Stimulated activated CD4-positive, alpha-beta T cell treated with anti-CD3 and anti-CD28 coated beads, Interleukin-2, amount 100 ng/mL, for 4 hours (primary cell): ENCODE data around the gene LRFN2.

Source experiments
- DNase-seq: peaks from one replicate; pipeline ENCODE4 v3.0.0-alpha.2; 2020; ENCODE audit warnings: low read depth

Gene LRFN2

DNA sequence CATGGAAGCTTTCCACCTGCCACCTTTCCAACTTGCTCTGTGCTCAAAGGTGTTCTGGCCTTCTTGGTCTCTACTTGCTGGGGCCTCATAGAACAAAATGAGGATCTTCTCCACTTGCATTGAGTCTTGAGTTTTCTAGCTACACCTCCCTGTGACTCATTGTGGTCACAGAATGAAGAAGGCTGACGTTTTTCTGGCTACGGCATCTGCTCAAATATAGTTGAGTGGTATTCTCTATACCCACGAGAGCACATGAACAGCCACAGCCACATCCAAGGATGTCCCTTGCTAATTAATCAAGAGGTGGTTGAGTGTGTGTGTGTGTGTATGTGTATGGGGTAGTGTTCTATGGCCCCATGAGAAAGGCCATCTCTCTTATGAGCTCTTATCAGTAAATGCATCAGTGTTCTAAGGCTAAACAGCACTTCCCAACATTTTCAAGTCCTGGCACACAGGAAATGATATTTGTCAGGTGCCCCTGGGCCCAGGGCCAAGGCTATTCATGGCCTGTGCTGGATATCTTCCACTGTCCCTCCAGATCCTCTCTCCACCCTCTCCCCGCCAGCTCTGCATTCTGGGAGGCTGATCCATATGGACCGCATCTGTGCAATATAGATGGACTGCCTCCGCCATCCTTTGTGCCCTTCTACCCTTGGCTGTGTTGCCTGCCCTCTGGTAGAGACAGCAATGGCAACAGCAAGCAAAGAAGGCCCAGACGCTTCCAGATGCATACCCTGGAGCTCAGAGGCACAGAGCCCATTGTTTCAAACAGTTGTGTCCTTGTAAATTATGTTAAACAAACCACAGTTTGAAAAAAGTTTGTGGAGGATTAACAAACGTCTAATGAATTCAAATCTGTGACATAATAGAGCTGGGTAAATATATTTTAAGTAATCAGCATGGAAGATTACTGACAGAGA is 150.2 kb downstream of the LRFN2 start:
- no peak for DNase-seq

DNA sequence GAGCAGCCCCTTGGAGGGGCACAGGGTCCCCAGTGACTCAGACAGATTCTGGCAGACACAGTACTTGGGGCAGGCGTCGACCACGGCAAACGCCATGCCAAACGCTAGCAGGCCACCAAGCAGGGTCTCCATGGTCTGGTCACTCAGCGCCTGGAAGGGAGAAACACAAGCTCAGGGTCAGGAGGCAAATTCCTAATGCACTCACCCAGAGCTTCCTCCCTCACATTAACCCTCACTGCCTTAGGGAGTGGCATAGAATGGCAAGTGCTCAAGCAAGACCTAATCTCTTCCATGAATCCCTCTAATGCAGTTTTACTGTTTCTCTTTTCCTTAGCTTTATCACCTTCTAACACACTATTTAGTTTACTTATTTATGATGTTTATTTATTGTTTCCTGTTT is 154.2 kb downstream of the LRFN2 start:
- DNase-seq, result no peak

DNA sequence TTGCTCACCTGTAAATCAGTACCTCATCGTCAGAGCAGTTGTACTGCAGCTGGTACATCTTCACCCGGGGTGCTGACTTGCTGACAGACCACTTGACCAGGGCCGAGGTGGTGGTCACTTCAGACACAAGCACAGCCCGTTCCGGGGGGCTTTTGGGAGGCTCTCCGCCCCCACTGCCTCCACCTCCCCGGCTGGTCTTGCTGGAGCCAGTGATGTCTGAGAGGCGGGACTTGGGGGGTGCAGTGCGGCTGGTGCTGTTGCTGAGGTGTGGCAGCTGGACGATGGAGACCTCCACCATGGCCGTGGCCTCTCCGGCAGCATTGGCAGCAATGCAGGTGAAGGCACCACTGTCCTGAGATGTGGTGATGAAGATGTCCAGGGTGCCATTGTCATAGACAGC is 155.5 kb downstream of the LRFN2 start:
- no peak for DNase-seq

DNA sequence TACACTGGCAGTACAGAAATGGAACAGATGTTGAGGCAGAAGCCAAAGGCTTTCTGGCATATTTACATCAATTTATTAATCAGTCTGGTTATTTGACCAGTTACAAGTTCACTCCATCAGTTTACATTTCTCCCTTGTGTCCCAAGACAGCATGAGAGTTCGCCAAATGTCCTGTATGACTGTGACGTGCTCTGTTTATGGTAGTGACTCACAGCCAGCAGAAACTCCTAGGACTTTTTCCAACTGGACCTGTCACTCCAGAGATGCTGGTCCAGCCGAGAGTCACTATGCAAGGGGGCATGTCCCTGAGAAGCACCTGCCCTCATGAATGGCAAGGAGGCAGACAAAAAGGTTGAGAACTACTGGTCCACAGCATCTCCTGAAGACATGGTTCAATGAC is 160.0 kb downstream of the LRFN2 start:
- DNase-seq, result no peak

DNA sequence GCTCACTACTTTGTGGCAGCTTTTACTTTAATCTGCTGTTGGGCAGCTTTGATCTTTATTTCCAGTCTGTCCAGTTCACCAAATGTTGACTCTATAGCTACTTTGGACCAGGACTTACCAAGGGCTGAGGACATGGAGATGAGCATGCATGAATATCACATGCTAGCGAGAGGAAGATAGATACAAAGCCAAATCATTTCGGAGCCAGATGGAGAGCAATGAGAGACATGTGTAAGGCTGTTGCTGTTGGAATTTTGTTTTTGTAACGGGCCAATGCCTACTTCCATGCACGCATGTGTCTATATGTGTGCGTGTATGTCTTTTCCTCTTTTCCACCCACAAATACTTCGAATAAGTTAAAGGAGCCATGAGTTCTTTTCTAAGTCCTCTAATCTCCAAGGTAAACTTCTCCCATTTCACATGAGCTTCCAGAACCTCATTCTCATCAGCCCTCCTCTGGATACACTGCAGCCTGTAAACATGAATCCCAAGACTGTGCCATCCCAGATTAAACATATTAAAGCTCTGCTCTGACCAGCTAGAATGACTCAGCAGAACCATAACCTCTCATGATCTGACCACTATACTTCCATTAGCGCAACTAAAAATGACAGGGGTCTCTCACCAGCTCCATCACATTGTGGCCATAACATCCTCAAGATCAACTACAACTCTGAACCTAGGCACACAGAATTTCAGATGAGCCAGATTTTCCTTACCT is 160.7 kb downstream of the LRFN2 start:
- DNase-seq, result no peak

DNA sequence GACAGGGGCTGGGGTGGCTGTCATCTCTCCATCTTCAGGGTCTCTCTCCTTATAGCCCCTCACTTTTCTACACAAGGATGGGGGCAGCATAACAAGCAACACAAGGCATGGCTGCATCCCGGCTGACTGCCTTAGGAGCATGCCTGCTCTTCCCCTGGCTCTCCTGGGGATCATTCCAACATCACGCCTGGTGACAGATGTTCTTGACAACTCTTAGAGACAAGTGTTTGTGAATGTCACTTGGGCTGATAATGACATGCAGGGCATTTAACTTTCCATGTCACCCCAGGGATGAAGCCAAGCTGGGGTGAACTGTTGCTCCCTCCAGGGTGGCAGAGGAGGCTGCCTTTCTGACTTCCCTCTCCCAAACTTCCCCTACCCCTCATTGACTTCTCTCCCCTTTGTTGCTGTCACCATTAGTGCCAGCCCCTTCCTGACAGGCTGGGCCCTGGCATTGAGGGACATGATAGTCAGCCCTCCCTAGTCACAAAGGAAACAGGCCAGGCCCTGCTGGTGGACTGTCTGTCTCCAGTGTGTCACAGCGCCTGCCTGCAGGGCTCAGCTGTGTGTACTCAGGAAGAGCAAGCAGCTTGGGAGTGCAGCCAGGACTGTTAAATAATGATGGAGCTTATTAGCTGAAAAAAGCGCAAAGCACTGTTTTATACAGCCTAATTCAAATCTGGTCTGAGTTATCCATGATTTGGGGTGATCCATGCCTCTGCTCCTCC is 161.8 kb downstream of the LRFN2 start:
- no peak for DNase-seq

DNA sequence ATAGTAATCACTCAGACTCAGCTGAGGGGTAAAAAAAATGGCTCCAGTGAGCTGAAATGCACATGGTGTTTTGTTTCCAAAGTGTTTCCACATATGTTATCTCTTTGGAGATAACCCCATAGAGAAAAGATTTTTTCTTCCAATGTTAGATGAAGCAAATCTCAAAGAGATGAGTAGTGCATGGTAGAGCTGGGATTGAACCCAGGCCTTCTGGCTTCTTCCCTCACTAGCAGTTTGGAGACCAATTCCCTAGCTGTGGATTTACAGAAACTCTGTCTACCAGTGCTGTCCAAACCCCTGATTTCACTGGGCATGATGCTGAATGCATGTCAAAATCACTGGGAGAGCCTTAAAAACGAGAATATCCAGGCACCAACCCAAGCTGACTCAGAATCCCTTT is 165.1 kb downstream of the LRFN2 start:
- no peak for DNase-seq

DNA sequence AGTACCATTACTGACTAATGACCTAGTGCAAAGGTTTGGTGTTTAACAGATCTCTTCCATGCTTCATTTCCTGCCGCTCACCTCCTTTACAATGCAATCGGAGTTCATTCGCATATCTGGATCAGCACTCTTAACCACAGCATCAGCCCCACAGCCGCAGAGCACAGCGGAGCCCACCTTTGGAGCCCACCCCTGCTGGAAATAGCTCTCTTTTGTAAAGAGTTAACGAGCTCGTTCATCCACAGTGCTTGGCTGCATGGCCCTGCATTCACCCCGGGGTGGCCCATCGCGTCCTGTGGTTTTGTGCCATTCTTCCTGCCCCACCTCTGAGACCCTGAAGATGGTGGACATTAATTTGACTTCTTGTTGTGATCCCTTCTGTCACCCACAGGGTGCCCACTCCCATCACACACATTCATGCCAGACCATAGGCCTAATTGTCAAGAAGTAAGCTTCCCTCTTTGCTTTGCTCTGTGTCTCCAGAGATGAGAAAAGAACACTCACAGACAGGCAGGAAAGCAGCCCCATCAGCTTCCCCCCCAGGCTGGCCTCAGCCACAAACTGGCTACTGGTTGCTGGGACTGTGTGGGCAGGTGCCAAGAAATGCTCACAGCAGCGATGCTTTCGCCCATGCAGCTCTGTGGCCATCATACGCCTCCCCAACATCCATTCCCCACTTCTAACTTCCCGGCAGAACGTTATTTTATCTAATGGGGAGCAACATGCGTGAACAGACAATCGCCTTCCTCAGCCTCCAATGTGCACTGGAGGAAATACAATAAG is 167.0 kb downstream of the LRFN2 start:
- DNase-seq, result no peak

DNA sequence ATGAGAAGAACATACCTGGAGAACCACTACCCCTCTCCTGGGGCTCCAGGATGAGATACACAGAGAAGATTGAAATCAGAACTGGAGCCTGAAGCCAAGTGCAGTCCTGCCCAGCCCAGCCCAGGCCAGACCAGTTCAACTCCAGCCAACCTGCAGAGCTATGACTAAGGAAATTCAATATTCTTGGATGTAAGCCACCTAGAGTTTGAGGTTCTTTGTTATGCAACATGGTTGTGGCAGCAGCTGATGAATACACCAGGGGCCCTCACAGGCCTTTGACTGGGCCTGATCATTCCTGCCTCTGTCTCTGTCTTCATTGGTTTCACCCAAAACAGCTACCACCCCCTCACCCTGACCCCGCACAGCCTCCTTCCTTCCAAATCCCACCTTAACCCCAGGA is 167.8 kb downstream of the LRFN2 start:
- no peak for DNase-seq

DNA sequence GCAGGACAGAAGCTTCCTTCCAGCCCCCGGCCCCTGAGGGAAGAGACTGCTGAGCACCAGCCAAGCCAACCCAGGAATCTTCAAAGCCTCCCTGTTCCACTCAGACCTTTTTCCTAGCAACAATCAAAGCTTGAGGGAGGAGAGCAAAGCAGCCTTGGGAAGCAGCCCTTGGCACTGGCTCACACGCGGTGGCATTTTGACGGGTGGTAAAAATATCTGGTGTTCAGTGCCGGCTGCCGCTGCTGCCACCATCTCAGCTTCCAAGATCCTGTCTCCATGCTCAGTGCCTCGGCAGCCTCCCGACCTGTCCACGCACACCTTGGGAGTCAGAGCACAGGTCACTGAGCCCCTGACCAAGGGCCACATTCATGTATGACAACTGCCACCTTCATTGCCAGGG is 170.1 kb downstream of the LRFN2 start:
- DNase-seq, result no peak

DNA sequence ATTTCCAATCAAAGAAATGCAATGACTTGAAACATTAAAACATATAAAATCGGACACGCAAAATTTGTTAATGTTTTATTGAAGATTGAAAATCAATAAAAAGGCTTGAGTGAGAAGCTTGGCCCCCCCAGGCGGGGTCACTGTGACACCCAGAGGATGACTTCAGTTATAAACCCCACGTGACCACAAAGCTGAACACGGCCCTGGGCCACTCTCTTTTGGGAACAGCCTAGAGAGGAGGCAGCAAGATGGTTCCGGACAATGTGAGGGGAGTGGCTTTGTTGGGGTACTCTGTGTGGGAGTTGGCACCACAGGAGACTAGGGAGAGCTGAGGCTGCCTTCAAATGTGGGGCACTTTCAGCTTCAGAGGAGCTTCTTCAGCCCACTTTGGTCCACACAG is 172.5 kb downstream of the LRFN2 start:
- DNase-seq, result no peak

DNA sequence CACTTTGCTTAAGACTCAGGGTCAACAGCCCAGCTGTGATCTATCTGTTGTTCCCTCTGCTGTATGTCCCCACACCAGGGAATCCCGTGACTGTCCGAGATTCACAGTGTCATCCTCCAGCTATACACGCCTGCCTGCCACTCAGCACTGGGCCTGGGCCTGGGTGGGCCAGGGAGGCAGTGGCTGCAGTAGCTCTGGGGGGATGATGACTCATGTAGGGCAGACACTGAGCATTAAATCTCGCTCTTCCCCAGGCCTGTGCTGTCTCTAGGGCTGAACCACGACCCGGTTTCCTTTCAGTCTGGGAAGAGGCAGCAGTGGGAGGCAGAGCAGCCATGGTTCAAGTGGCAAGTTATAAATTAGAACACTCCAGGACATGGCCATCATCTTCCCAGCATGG is 173.9 kb downstream of the LRFN2 start:
- DNase-seq, result no peak

DNA sequence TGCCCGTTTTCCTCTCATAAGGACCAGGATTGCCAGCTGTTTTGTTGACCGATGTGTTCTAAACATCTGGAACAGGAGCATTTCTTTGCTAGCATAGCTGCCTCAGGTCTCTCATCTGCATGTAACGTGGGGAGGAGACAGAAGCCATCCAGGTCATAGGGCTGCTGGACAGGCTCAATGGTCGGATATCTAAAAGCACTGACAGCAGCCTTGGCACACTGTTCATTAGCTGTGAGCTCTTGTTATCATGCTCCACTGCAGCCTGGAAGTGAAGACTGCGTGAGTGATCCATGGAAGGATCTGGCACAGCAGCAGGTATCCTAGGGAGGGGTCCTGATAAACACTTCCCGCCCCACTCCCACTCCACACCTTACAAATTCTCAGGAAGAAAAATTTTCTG is 175.3 kb downstream of the LRFN2 start:
- no peak for DNase-seq

DNA sequence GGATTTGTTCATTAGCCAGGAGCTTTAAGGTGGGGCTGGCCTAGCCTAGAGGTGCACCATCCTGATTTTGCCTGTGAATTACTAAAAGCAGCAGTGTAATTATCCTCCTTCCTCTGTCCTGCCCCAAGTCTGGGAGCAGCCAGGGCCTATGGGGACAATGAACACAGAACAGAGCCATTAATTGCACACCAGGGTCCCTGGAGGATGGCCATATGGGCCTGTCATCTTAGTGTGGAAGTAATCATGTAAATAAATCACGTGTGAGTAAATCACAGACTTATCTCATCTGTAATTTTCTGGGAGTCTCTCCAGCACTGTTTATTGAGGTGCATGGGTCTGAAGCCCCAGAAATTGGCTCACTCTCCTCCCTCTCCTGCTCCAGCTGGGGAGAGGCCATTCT is 176.3 kb downstream of the LRFN2 start:
- DNase-seq, result no peak

DNA sequence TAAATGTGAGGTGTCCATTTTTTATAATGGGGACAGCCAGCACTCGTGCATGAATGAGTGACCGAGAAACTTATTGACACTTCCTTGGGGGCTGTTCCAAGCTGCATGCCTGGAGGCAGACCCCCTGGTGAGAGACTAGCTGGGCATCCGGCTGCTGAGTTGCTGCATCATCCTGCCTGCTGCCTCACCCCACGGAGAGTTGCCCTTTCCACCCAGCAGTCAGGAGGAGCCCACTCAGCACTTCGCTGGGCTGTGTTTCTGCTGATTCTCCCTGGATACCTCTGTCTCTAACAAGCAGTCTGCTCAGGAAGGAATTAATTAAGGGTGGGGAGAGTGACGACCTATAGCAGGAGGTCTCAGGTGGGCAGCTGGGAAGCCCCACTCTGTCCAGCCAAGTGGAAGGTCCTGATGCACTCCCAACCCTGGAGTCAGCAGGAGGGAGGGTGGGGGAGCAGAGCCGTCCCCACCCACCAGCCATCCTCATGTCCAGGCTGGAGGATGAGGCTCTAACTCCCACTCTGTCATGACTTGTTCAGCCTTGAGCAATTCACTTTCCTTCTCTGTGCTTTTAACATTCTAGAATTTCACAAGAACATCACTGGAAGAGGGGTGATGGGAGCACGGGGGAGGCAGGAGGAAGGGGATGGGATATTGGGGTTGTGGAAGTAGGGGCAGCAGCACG is 177.3 kb downstream of the LRFN2 start:
- DNase-seq, result no peak

DNA sequence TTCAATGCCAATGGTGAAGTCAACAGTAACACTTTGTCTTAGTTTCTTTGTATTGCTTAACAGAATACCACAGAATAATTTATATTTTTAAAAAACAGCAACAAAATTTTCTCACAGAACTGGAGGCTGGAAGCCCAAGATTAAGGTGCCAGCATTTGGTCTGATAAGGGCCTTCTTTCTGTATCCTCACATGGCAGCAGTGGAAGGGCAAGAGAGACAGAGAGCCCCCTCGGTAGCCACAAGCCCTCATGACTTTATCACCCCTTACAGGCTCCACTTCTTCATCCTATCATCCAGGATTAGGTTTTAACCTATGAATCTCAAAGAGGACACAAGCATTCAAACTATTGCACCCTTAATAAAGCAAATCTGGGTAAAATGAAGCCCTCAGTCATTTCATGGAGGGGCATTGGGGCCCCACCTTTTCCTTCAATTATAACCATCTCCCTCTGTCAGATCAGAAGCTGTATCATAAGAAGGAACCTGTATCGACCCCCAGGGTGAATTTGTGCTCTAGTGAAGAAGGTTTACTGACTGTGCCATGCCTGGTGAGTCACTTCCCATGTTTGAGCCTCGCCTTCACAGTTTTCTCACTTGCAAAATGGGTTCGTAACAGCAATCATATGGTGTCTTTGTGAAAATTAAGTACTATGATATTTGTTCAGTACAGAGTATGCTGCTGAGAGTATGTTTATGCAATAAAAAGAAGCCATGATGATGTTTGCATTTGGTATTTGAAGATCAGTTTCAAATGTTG is 178.2 kb downstream of the LRFN2 start:
- DNase-seq, result no peak

DNA sequence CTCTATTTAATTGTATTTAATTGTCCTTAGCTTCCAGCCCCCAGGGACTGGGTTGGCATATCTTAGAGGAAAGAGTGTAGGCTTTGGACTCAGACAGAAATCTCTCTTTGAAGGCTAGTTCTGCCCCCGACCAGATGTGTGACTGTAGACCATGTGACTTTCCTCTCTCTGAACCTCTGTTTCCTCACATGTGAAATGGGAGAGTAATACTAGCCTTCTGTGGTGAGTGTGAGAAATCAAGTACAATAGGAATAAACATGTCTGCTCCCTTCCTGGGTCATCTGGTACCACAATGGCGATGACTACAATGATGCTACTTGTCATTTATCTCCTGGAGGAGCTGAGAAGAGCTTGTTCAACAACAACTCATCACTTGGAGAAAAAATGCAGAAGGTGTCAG is 179.9 kb downstream of the LRFN2 start:
- DNase-seq, result no peak

DNA sequence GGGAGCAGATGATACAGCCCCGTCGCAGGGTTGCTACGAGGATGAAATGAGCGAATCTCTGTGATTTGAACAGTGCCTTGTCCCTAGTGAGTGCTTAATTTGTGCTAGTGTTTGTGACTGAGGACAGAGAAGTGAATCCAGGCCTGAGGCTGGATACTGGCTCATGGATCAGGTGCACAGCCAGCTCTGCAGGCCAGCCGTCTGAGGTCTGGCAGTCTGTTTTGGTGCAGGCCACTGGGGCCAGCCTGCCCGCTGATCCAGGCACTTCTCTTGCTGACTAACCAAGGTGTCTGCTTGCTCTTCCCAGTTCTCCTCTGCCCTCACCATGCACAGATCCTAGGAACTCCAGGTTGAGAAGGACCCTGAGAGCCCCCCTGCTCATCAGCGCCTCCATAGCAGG is 181.0 kb downstream of the LRFN2 start:
- DNase-seq, result no peak

DNA sequence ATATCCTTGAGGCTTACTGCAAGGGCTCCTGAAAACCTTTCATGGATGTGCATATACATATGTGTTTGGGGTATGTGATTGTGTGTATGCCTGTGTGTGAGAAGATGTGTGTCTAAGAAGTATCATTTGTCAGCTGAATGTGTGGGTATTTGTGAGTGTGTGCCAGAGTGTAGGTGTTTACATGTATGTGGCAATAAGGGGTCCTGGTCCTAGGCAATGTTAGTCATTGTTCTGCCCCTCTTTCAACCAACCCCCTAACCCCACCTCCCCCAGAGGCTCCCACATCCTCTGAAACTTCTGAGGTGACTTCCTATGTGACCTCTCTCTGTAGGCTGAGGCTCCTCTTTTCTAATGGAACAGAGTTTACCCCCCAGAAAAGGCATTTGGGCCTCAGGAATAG is 186.4 kb downstream of the LRFN2 start:
- DNase-seq, result no peak

DNA sequence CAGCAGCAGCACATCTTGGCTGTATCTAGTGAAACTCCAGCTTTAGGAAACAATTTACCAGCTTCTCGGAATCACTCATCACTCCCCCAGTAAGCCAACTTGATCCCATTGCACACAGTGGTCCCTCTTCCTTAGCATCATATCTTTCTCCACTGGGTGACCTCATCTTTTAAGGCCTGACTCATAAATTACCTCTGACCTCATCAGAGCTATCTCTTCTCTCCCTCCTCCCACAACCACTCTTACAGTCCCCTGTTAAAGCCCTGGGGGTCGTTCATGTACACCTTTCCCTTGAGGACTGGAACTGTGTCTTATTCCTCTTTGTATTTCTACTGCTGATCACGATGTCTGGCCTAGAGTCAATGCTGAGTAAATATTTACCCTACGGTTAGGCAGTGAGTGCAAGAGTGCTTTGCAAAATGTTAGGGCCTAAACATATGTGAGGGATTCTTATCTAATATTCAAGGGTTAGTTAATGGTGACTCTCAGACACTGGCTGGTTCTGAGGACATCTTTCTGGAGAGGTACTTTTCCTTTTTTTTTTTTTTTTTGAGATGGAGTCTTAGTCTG is 187.2 kb downstream of the LRFN2 start:
- DNase-seq, result no peak
